ENCODE results near the gene PPP1R12C.
"Not testable (repeated sequence)": the region's sequence is repeated elsewhere in the genome, so short reads cannot be mapped to it uniquely, and the experiment has no call there.

The PPP1R12C gene

GRCh38 chr19:55070466-55071128 lies 46.8 kb downstream of the PPP1R12C start:
- DNase-seq: no peak

GRCh38 chr19:55069865-55070197 lies 47.6 kb downstream of the PPP1R12C start:
- no peak for DNase-seq

- no peak for DNase-seq
Measured at GRCh38 chr19:55068950-55069864, 48.2 kb downstream of the PPP1R12C start.

GRCh38 chr19:55067869-55068268 lies 49.6 kb downstream of the PPP1R12C start:
- DNase-seq: no peak

GRCh38 chr19:55066107-55066709 lies 51.2 kb downstream of the PPP1R12C start:
- no peak for DNase-seq

GRCh38 chr19:55065516-55065915 lies 51.9 kb downstream of the PPP1R12C start:
- DNase-seq: not testable (repeated sequence)

- DNase-seq: no peak
Measured at GRCh38 chr19:55063492-55063843, 54.0 kb downstream of the PPP1R12C start.

GRCh38 chr19:55062735-55063491 lies 54.5 kb downstream of the PPP1R12C start, which contains the start of gene RDH13:
RDH13 (minus strand) TSS chr19:55063148; CDS start chr19:55063032, 116 bp downstream.
- peak; percentile 95 for DNase-seq

DNA sequence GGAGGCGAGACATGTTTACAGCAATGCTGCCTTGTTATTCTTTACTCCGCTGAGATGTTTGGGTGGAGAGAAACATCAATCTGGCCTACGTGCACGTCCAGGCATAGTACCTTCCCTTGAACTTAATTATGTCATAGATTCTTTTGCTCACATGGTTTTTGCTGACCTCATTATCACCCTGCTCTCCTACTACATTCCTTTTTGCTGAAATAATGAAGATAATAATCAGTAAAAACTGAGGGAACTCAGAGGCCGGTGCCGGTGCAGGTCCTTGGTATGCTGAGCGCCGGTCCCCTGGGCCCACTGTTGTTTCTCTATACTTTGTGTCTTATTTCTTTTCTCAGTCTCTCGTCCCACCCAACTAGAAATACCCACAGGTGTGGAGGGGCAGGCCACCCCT lies 57.1 kb downstream of the PPP1R12C start:
- DNase-seq: not testable (repeated sequence)

DNA sequence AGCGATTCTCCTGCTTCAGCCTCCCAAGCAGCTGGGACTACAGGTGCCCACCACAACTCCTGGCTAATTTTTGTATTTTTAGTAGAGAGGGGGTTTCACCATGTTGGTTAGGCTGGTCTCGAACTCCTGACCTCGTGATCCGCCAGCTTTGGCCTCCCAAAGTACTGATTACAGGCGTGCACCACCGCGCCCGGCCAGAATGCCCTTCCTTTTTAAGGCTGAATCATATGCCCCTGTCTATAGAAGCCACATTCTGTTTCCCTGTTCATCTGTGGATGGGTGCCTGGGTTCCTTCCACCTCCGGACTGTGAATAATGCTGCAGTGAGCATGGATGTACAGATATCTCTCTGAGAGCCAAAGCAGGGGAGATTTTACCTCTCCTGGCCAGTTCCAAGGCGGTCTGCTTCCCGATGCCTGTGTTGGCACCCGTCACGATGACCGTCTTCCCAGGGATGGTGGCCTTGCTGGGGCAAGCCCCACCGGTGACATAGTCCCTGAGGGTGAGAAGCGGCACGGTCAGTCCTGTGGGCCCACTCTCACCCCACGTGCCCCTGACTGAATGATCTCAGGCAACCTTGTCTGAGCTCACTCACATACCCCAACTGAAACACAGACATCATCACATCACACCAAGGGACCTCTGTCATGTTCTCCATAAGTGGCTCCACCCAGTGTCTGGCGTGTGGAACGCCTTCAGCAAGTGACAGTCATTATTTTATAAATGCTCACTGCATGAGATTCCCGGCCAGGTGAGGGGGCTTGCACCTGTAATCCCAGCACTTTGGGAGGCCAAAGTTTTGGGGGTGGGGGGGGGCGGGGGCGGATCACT lies 58.4 kb downstream of the PPP1R12C start:
- no peak for DNase-seq

GRCh38 chr19:55056827-55057226 lies 60.6 kb downstream of the PPP1R12C start:
- DNase-seq: no peak

DNA sequence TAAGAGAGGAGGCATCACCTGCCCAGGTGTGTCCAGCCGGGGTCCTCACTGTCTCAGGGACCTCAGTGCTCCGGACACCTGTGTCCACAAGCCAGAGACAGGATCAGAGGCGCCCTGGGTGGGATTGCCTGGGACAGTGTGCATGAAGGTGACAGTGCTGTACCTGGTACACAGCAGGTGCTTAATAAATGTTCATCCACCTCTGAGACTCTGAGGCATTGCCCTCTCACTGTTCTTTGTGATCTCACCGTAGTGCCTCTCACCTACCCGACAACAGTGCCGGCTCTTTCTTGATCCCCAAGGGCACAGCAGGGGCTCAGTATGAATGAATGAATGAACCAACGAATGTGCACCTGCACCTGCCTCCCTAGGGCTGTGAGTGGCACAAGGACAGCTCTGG lies 63.7 kb downstream of the PPP1R12C start:
- no peak for DNase-seq

DNA sequence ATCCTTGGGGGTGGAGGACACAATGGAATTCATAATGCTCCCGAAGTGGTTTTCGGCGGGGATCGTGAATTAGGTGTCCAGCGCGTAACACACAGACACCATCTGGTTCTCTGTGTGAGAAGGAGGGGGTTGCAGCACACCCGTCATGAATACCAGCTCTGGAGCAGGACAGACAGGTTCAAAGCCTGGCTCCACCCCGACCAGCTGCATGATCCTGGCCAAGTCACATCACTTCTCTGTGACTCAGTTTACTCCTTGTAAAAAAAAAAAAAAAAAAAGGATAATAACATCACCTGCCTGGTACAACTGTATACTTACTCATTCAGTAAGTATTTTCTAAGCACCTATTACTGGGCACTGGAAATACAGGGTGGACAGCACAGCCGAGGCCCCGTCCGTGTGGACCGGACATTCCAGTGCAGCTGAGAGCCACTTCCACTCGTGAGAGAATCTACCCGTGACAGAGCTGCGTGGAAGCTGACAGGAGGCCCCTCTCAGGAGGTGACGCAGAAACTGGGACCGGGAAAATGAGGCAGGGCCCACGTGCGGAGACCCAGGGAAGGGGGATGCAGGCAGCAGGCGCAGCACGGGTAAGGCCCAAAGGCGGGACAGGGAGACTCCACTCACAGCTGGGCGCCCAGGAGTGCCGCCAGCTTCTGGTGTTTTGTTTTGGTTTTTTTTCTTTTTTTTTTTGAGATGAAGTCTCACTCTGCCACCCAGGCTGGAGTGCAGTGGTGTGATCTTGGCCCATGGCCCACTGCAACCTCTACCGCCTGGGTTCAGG lies 66.5 kb downstream of the PPP1R12C start:
- DNase-seq: no peak

- no peak for DNase-seq
Measured at GRCh38 chr19:55048446-55048845, 69.0 kb downstream of the PPP1R12C start.

- DNase-seq: no peak
Measured at GRCh38 chr19:55047951-55048350, 69.5 kb downstream of the PPP1R12C start.

DNA sequence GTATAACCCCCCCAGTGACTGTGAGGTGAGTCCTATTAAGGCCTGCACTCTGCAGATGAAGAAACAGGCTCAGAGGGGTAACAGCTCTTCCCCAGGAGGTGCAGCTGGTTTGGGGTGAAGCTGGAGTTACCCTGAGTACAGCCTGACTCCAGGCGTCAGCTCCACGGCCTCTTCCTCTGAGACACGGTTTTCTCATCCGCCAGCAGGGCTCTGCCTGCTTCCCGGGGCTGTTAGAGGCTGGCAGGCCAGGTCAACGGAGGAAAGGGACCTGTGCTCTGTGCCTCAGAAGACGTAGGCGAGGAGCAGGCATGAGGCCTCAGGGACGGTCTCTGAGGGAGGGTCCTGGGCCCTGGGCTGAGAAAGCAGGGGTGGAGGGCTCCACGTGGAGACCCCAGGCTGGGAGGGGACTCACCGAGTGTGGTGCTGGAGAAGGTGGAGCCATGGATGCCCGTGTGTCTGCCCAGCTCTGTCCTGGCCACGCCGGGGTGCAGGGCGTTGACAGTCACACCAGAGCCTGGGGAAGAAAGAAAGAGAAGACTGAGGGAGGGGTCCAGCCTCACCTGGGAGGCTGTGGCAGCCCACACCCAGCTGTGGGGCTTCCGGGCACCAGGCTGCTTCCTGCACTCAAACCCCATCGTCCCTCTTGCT lies 70.3 kb downstream of the PPP1R12C start:
- no peak for DNase-seq

DNA sequence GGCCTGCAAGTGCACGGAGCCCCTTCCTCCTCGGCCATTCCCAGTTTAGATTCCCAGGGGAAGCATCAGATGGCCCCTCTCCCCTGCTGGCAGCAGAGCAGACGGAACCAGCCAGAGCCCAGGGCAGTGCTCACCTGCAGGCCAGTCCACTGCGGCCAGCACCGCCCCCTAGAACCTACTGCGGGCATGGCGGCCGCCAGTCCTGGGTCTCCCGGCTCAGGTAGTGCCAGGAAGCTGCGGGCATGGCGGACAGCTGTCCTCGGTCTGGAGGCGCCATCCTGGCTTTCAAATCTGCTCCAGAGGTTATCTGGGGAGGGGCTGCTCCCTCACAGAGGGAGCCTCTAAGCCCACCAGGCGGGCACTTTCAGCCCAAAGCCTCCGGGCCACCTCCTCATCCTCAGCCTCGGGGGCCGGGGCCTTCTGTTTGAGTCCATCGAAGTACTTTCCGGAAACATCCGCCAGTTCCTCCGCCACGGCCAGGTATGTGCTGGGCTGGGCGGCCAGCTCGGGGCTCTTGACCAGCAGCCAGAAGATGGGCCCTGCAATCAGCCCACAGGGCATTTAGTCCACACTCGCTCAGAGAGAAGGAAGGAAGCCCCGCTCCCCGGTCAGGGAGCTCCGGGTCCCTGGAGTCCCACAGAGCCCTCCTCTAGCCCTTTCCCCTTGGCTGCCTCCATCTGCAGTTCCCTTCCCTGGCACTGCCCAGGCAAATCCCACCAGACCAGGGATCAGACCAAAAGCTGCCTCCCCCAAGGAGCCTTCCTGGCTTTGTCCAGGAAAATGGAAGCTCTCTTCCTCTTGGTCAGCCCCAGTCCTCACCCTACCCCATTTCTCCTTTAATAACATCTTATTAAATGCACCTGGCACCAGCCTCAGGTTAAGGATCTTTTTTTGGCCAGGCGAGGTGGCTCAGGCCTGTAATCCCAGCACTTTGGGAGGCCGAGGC lies 72.4 kb downstream of the PPP1R12C start:
- no peak for DNase-seq

DNA sequence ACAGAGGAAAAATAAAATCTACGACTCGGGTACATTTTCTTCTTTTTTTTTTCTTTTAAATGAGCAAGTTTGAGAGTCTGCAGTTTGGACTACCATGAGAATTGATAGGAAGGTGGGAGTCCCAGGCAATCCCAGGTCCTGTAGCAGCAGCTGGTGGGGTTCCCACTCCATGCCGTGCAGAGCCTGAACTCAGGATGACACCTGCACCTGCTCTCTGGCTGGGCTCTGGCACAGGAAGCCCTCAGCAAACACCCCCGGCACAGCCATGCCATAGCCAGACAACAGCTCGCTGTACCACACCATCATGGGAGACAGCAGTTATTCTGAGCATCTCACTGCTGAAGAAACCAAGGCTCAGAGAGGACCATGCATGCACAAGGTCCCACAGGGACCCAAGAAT lies 73.2 kb downstream of the PPP1R12C start:
- no peak for DNase-seq

DNA sequence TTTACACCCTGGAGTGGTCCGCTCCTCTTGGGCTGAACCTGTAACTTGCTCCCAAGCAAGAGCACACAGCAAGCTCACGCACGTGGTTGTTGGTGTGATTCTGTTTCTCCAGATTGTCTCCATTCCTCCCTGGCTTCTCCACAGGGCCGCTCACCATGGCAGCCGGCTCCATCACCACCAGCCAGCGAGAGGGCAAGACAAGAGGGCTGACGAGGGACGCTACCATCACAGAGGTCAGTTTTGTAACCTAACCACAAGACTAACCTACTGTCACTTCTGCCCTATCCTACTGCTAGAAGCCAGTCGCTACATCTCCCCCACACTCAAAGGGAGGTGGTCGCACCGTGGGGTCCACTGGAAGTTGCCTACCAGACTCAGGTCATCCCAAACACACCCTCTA lies 74.7 kb downstream of the PPP1R12C start:
- DNase-seq: no peak

DNA sequence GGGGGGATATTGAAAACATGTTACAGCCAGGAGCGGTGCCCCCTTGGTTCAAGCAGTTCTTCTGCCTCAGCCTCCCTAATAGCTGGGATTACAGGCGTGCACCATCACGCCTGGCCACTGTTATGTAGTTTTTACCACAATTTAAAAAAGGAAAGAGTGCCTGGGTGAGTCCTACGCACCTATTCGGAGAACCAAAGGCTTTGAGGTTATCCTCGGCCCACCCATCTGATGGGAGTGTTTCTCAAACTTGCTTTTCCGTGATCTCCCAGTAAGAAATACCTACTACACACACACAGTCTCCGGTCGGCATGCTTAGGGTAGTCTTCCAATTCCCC lies 75.1 kb downstream of the PPP1R12C start:
- DNase-seq: no peak

All from activated gamma-delta T cell (primary cell).